Breast epithelium (tissue), 3 donors: ENCODE data around the gene TP53AIP1.

Experiments used
- POLR2A ChIP-seq: fragments of 450-650 bp; IDR thresholded peaks from one replicate; pipeline ENCODE4 v1.6.1; 2016; ENCODE audit warnings: antibody characterized with exemption, mild to moderate bottlenecking, moderate library complexity
- POLR2AphosphoS5 ChIP-seq, 3 donors: sonication (generic); formaldehyde crosslinking; IDR thresholded peaks; one replicate each; pipeline ENCODE4 v1.6.1; 2017; ENCODE audit warnings: antibody characterized with exemption in 3 of 3
- TF ChIP-seq, protein P1 (sequence below), 3 donors: fragments of 450-650 bp; IDR thresholded peaks; one replicate each; pipeline ENCODE4 v1.5.1; 2016 to 2017; ENCODE audit warnings: antibody characterized with exemption in 3 of 3, mild to moderate bottlenecking in 3 of 3, moderate library complexity in 3 of 3

GRCh38 chr11:128926000-128926399, 16.7 kb downstream of the TP53AIP1 start:
- TF ChIP-seq, protein P1, sequence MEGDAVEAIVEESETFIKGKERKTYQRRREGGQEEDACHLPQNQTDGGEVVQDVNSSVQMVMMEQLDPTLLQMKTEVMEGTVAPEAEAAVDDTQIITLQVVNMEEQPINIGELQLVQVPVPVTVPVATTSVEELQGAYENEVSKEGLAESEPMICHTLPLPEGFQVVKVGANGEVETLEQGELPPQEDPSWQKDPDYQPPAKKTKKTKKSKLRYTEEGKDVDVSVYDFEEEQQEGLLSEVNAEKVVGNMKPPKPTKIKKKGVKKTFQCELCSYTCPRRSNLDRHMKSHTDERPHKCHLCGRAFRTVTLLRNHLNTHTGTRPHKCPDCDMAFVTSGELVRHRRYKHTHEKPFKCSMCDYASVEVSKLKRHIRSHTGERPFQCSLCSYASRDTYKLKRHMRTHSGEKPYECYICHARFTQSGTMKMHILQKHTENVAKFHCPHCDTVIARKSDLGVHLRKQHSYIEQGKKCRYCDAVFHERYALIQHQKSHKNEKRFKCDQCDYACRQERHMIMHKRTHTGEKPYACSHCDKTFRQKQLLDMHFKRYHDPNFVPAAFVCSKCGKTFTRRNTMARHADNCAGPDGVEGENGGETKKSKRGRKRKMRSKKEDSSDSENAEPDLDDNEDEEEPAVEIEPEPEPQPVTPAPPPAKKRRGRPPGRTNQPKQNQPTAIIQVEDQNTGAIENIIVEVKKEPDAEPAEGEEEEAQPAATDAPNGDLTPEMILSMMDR (IDR thresholded peaks at IDR 0.05), result no peak
- TF ChIP-seq POLR2A (no peak), POLR2AphosphoS5 (IDR thresholded peaks at IDR 0.05) (no peak)
